Ascending aorta (tissue), 2 donors: ENCODE measurements around the gene KCNJ14. TPM values are rescaled to one million over a fixed set of nuclear protein-coding genes. Genes with fewer than 3 reads are reported as not detected.
A peak's percentile ranks its signal among the peaks of the same experiment; 100 is the strongest.

Source experiments
- DNase-seq, 2 donors: peaks; one replicate each; pipeline ENCODE4 v3.0.0-alpha.2; 2019; ENCODE audit warnings: low spot score in 2 of 2
- H3K27ac ChIP-seq, 2 donors: fragments of 200-600 bp; sonication (generic); one replicate each; pipeline ENCODE4 v1.5.1; 2016 to 2017; ENCODE audit warnings: mild to moderate bottlenecking in 1 of 2
- H3K27me3 ChIP-seq: fragments of 200-600 bp; sonication (generic); one replicate; pipeline ENCODE4 v1.5.1; 2017
- H3K36me3 ChIP-seq, 2 donors: fragments of 200-600 bp; sonication (generic); one replicate each; pipeline ENCODE4 v1.5.1; 2016
- H3K4me1 ChIP-seq, 2 donors: fragments of 200-600 bp; sonication (generic); one replicate each; pipeline ENCODE4 v1.5.1; 2016 to 2017; ENCODE audit warnings: mild to moderate bottlenecking in 1 of 2
- H3K4me3 ChIP-seq, 2 donors: fragments of 200-600 bp; sonication (generic); one replicate each; pipeline ENCODE4 v1.5.1; 2016 to 2017; ENCODE audit warnings: mild to moderate bottlenecking in 1 of 2
- H3K9me3 ChIP-seq, 2 donors: fragments of 200-600 bp; sonication (generic); one replicate each; pipeline ENCODE4 v1.5.1; 2016
- CTCF ChIP-seq, 3 experiments: fragments of 200-600 bp in 2 of 3; fragments of 450-650 bp in 1 of 3; sonication (generic) in 2 of 3; IDR thresholded peaks; one replicate each; pipeline ENCODE4 v1.5.1; 2016 to 2019; ENCODE audit warnings: antibody characterized with exemption in 3 of 3, mild to moderate bottlenecking in 1 of 3, moderate library complexity in 1 of 3
- intact Hi-C: fragments of 100-400 bp; cut with DNase I; formaldehyde crosslinking; loops from one replicate; pipeline ENCODE4 v1.15.1; 2023
- total RNA-seq: library from RNA; depleted of rRNA; stranded (reverse); fragments of >200 nt; gene quantifications from one replicate; pipeline ENCODE4 v1.1.0, GENCODE V29; 2016

Gene KCNJ14
- total RNA-seq, 1 donor from 2014 or later = 6.1 TPM

GRCh38 chr19:48511321-48511731 is 56.0 kb downstream of the KCNJ14 start:
- peak overlapping the region; percentile 45 to 59 for H3K4me3 ChIP-seq
- peak overlapping the region in 1 of 2 donors; percentile 24 for H3K27ac ChIP-seq
- H3K9me3 ChIP-seq = no peaks in the 10 kb centered on the region
- peaks cover 0 to 15% of the 10 kb centered on the region in 2 donors for H3K4me1 ChIP-seq
- H3K36me3 ChIP-seq = no peaks in the 10 kb centered on the region
- peaks cover 4% of the 10 kb centered on the region for H3K27me3 ChIP-seq
- intact Hi-C loops = loop anchor here (1.0 kb wide), 1 partner anchor 18 kb away; no protein-coding TSS in a partner anchor
- TF ChIP-seq CTCF (IDR thresholded peaks at IDR 0.05) = no peak
- DNase-seq = no peak

- no peaks in the 10 kb centered on the region for H3K9me3 ChIP-seq
- H3K4me3 ChIP-seq = peak within 1 kb of the TSS; percentile 45 to 59
- peaks cover 0 to 15% of the 10 kb centered on the region in 2 donors for H3K4me1 ChIP-seq
- peak within 1 kb of the TSS in 1 of 2 donors; percentile 24 for H3K27ac ChIP-seq
- intact Hi-C loops = loop anchor here (1.0 kb wide), 1 partner anchor 19 kb away; no protein-coding TSS in a partner anchor
- peak in 1 of 2 donors; percentile 65 for DNase-seq
- H3K36me3 ChIP-seq = no peaks in the 10 kb centered on the region
- peaks cover 4% of the 10 kb centered on the region for H3K27me3 ChIP-seq
- TF ChIP-seq CTCF (IDR thresholded peaks at IDR 0.05) = no peak
Observed at GRCh38 chr19:48511800-48512503, 56.6 kb downstream of the KCNJ14 start, which contains the start of gene LMTK3. Gene LMTK3 (minus strand): TSS chr19:48511835. CDS start chr19:48511576, 259 bp downstream.

- Histone ChIP-seq H3K9me3 (no peaks in the 10 kb centered on the region), H3K4me3 (peak overlapping the region in 1 of 2 donors; percentile 64), H3K27me3 (peaks cover 4% of the 10 kb centered on the region), H3K36me3 (no peaks in the 10 kb centered on the region), H3K4me1 (peaks cover 0 to 15% of the 10 kb centered on the region in 2 donors), H3K27ac (no peak overlapping the region)
- intact Hi-C loops = no loop called here
- no peak for DNase-seq
- TF ChIP-seq CTCF (IDR thresholded peaks at IDR 0.05) = no peak
Observed at GRCh38 chr19:48512504-48513288, 57.3 kb downstream of the KCNJ14 start.

- H3K27me3 ChIP-seq = peaks cover 4% of the 10 kb centered on the region
- intact Hi-C loops = no loop called here
- H3K4me1 ChIP-seq = peaks cover 0 to 15% of the 10 kb centered on the region in 2 donors
- H3K9me3 ChIP-seq = no peaks in the 10 kb centered on the region
- peak overlapping the region; percentile 58 to 64 for H3K4me3 ChIP-seq
- no peaks in the 10 kb centered on the region for H3K36me3 ChIP-seq
- peak in 1 of 2 donors; percentile 82 for DNase-seq
- TF ChIP-seq CTCF (IDR thresholded peaks at IDR 0.05) = no peak
- no peak overlapping the region for H3K27ac ChIP-seq
Observed at GRCh38 chr19:48513289-48514122, 58.1 kb downstream of the KCNJ14 start.

GRCh38 chr19:48514123-48514458 is 58.7 kb downstream of the KCNJ14 start:
- Histone ChIP-seq H3K4me3 (peak overlapping the region; percentile 58 to 64), H3K4me1 (peaks cover 0 to 15% of the 10 kb centered on the region in 2 donors), H3K9me3 (no peaks in the 10 kb centered on the region), H3K36me3 (no peaks in the 10 kb centered on the region), H3K27me3 (peaks cover 4% of the 10 kb centered on the region), H3K27ac (no peak overlapping the region)
- no peak for TF ChIP-seq CTCF (IDR thresholded peaks at IDR 0.05)
- DNase-seq = no peak
- intact Hi-C loops = no loop called here
